GM19035 (cell line): ENCODE results near the gene PTPRN2.
"Not testable (repeated sequence)": the region's sequence is repeated elsewhere in the genome, so short reads cannot be mapped to it uniquely, and the experiment has no call there.

Source experiments
- ATAC-seq: cut with Tn5 transposase; IDR thresholded peaks from one replicate; pipeline ENCODE4 v1.9.1; 2021; ENCODE audit not compliant: unreplicated experiment

Gene PTPRN2

DNA sequence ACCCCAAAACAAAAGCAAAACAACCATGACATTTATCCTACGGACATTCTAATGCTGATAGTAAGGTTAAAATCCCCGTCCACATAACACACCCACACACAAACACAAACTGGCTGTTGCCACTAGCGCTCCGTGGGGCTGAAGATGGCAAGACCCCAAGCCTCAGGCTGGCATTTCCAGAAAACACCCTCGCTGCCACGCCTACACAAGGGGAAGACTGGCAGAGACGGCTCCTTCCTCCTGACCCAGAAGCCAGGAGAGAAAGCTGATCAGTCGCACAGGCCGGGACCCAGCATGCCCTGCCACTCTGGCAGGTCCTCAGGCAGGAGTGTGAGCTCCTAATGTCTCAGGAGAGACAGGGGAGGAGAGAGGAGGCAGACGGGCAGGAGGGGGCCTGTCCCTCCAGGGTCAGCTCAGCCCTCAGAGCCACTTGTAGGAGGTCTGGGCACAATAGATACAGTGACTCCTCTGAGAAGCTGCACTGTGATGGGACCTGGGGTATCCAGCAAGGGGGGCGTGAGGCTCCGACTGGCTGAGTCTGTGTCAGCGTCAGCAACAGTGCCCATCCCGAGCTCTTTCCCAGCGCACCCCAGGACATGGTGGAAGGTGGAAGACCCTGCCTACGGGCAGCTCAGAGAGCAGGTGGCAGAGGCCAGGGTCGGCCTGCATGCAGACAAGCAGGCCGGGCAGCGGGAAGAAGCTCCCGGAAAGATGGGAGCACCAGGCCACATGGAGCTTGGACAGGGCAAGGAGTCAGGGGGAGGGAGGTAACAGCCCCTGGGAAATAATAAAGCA, 326.9 kb downstream of the PTPRN2 start:
- ATAC-seq = no peak

GRCh38 chr7:158259671-158260418, 327.8 kb downstream of the PTPRN2 start:
- no peak for ATAC-seq

GRCh38 chr7:158259141-158259540, 328.5 kb downstream of the PTPRN2 start:
- ATAC-seq = no peak

- no peak for ATAC-seq
Observed at GRCh38 chr7:158258411-158259130, 329.1 kb downstream of the PTPRN2 start.

DNA sequence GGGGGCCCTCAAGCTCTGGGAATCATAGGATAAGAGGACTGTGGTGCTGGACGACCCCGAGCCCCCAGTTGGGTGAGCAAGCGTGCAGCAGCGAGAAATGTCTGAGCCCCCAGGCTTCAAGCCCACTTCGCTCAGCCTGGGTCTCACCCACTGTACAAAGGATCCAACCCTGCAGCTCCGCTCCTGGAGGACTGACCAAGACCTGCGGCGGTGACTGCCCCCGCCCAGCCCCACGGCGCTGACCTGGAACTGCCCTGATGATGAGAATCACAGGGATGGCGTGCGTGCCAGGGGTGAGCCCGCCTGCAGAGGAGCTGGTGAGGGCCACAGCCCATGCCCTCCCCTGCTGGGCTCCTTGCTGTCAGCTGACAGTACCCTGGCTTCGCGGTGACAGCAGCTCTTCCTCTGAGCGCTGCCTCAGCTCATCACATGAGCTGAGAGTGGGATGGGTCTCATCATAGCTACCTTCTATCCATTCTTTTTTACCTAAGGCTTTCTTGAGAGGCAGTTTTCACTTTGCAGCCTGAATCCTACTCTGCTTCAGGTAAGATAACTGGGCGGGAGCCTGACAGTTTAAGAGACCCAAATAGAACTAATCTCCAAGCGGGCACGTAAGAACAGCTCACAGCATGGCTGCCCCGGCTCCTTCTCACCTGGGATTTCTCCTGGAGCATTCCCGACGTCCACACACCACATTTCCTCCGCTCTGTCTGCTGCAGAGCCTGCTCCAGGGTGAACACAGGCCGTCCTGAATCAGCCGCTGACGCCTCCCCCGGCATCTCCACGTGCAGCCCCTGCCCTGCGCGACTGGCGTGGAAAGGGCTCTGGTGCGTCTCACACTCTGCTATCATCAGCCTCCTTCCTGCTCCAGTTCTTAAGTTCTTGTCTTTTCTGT, 329.9 kb downstream of the PTPRN2 start:
- ATAC-seq = no peak

GRCh38 chr7:158257001-158257400, 330.6 kb downstream of the PTPRN2 start:
- ATAC-seq = no peak

- no peak for ATAC-seq
Observed at GRCh38 chr7:158256091-158256816, 331.4 kb downstream of the PTPRN2 start.

DNA sequence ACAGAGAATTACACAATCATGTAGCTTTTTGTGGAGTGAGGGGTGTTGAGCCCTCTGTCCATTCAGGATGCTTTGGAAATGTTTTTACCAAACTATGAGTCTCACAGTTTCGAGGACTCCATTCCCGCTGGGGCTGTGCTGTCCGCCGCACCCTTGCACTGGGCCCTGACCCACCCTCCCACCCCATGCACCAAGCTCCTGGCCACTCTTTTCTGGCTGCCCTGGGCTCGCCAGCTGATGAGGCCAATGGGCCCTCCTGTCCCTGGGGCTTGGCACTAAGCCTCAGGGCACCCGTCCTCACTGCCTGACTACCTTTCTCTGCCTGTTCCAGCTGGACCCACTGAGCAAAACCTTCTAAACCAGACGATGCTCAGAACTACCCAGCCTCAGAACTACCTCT, 332.1 kb downstream of the PTPRN2 start:
- ATAC-seq = no peak

- ATAC-seq = no peak
Observed at GRCh38 chr7:158255156-158255555, 332.5 kb downstream of the PTPRN2 start.

DNA sequence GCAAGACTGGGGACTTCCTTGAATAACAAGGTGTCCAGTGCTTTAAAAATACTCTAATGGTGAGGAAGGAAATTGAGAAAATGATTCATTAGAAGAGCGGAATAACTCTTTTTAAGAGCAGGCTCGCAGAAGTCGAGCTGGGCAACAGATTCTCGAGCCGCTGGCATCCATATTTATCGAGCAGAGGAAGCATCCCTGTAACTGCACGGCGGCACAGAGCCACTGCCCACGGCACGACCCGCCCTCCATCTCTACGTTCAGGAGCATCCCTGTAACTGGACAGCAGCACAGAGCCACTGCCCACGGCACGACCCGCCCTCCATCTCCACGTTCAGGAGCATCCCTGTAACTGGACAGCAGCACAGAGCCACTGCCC, 334.0 kb downstream of the PTPRN2 start:
- not testable (repeated sequence) for ATAC-seq

GRCh38 chr7:158252837-158253669, 334.6 kb downstream of the PTPRN2 start:
- ATAC-seq = no peak

GRCh38 chr7:158252081-158252836, 335.4 kb downstream of the PTPRN2 start:
- no peak for ATAC-seq

DNA sequence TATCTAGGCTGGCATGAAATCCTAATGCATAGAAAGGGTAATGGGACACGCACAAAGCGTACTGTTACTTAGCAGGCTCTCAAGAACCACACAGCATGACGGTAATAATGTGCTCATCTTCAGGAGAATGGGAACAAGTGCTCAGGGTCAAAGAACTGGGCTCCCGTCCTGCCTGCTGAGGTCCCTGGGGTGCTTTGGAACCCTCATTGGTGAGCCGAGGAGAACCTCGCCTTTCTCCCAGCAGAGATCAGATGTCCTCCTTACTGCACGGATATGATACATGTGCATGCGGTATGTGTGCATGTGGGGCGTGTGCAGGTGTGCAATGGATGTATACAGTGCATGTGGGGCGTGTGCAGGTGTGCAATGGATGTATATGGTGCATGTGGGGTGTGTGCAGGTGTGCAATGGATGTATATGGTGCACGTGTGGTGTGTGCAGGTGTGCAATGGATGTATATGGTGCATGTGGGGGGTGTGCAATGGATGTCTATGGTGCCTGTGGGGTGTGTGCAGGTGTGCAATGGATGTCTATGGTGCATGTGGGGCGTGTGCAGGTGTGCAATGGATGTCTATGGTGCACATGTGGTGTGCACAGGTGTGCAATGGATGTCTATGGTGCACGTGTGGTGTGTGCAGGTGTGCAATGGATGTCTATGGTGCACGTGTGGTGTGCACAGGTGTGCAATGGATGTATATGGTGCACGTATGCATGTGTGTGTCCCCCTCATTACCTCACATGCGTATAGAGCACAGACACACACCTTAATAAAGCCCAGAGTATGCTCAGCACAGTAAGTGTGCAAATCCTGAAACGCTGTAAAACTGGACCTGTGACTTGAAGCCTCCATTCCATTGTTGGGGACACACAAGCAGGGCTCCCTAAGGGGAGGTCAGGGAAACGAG, 336.3 kb downstream of the PTPRN2 start:
- ATAC-seq = no peak

GRCh38 chr7:158249692-158250091, 337.9 kb downstream of the PTPRN2 start:
- no peak for ATAC-seq

GRCh38 chr7:158248816-158249215, 338.8 kb downstream of the PTPRN2 start:
- ATAC-seq = no peak

DNA sequence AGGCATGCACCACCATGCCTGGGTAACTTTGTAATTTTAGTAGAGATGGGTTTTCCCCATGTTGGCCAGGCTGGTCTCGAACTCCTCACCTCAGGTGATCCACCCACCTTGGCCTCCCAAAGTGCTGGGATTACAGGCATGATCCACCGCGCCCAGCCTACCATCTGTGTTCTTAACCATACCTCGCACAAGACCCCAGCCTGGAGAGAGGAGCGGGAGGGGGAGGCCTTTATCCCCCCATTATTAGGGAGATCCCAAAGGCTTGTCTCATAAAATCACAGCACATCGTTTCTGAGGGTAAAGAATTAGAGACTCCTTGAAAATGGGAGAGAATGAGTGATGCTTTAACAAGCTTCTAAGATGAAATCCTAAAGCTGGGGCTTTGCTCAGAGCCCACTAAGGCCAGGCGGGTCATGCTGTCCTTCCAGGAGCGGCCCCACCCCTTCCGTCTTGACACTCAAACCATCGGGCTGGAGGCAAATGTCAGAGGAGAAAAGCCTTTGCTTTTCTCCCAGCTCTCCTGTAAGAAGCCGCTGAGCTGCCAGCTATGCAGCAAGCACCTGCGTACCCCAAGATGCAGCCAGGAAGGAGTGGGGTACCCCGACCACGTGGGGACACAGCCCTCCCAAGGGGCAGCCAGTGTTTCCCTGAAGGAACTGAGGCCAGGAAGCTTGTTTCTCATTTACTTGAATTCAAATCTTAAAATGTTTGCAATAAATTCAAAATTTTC, 339.7 kb downstream of the PTPRN2 start:
- ATAC-seq = no peak
